Urinary bladder (tissue), 4 donors: ENCODE data around the gene FUOM. TPM values are rescaled to one million over a fixed set of nuclear protein-coding genes. Genes with fewer than 3 reads are reported as not detected.
A peak's percentile ranks its signal among the peaks of the same experiment; 100 is the strongest.
"Not testable (repeated sequence)": the region's sequence is repeated elsewhere in the genome, so short reads cannot be mapped to it uniquely, and the experiment has no call there.

Experiments
- DNase-seq: peaks from one replicate; pipeline ENCODE4 v3.0.0-alpha.2; 2015; ENCODE audit errors: extremely low spot score
- H3K27ac ChIP-seq: one replicate; pipeline ENCODE4 v1.5.1; 2013; ENCODE audit warnings: low read depth, mild to moderate bottlenecking, moderate library complexity
- H3K36me3 ChIP-seq: one replicate; pipeline ENCODE4 v1.6.1; 2013; ENCODE audit warnings: mild to moderate bottlenecking, moderate library complexity; ENCODE audit not compliant: insufficient read depth
- H3K4me1 ChIP-seq: one replicate; pipeline ENCODE4 v1.6.1; 2013; ENCODE audit warnings: mild to moderate bottlenecking, moderate library complexity; ENCODE audit not compliant: insufficient read depth
- H3K4me3 ChIP-seq: one replicate; pipeline ENCODE4 v1.5.1; 2013; ENCODE audit warnings: low read depth, low read length
- WGBS: extraction: QIAGEN DNeasy Blood & Tissue Kit; methylation state at CpG from one replicate; pipeline ENCODE4 v1.1.7; 2013; 5-methylcytosine and 5-hydroxymethylcytosine counted together
- polyA plus RNA-seq: library from polyadenylated mRNA; stranded (reverse); fragments of 200-250 nt; gene quantifications from one replicate; pipeline ENCODE4 v1.2.3, GENCODE V29; 2013
- total RNA-seq: library from RNA; depleted of rRNA; stranded (reverse); fragments of >200 nt; gene quantifications from one replicate; pipeline ENCODE4 v1.2.3, GENCODE V29; 2014
- donor health status: healthy with polysubstance abuse.
- donor health status: healthy.

Gene FUOM
- total and polyA plus RNA-seq, 2 donors, result 5.2 to 16.9 TPM

DNA sequence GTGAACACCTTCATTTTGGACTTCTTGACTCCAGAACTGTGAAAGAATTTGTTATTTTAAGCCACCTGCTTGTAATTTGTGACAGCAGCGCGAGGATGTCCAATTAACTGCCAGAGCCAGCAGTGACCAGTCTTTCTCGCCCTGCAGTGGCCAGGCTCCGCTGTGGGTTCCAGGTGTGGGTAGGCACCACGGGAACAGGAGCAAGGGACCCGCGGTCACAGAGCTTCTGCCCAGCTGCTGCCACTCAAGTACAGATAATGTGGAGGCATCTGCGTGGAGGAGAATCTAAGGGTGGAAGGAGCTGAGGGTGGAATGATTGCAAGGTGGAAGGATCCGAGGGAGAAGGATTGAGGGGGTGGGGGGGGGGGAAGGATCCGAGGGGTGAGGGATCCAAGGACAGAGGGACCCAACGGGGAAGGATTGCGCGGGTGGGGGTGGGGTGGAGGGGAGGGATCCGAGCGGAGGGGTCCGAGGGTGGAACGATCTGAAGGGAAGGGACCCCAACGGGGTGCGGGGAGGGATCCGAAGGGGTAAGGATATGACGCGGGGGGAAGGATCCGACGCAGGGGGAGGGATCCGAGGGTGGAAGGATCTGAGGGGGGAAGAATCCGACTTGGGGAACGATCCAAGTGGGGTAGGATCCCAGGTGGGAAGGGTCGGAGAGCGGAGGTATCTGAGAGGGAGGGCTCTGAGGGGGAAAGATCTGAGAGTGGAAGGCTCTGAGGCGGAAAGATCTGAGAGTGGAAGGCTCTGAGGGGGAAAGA, 24.7 kb downstream of the FUOM start:
- 78% methylated on average over 30 of the region's 30 CpGs for WGBS
- H3K27ac ChIP-seq, result no peak overlapping the region
- H3K4me1 ChIP-seq, result peaks cover 5% of the 10 kb centered on the region
- no peaks in the 10 kb centered on the region for H3K36me3 ChIP-seq
- no peak for DNase-seq
- H3K4me3 ChIP-seq, result no peak overlapping the region

DNA sequence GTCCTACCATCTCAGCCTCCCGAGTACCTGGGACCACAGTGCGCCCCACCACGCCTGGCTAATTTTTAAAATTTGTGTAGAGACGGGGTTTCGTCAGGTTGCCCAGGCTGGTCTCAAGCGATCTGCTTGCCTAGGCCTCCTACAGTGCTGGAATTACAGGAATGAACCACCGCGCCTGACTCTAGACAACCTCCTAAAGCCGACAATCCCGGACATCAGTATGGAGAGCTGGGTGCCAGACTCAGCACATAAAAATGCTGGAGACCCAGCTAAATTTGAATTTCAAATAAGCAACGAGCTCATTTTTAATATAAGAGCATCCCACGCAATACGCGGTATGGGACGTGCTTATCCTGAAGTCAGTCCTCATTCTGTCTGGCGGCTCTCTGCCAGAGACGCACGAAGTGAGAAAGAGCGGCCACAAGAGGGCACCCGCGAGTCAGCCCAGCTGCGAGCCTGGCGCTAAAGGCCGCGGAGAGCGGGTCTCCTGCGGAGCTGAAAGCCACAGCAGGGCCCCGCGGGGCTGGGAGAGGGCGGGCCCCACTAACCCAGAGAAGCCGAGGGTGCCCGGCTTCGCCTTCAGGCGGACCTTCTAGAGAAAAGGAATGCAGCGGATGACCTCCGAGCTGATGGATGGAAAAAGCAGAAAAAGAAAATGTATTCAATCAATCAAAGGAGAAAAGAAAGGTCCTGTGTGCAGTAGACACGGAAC, 28.2 kb downstream of the FUOM start:
- H3K27ac ChIP-seq, result no peak overlapping the region
- no peaks in the 10 kb centered on the region for H3K36me3 ChIP-seq
- DNase-seq, result peak; percentile 74
- WGBS, result 7% methylated on average over 37 of the region's 37 CpGs
- peaks cover 2% of the 10 kb centered on the region for H3K4me1 ChIP-seq
- no peak overlapping the region for H3K4me3 ChIP-seq

DNA sequence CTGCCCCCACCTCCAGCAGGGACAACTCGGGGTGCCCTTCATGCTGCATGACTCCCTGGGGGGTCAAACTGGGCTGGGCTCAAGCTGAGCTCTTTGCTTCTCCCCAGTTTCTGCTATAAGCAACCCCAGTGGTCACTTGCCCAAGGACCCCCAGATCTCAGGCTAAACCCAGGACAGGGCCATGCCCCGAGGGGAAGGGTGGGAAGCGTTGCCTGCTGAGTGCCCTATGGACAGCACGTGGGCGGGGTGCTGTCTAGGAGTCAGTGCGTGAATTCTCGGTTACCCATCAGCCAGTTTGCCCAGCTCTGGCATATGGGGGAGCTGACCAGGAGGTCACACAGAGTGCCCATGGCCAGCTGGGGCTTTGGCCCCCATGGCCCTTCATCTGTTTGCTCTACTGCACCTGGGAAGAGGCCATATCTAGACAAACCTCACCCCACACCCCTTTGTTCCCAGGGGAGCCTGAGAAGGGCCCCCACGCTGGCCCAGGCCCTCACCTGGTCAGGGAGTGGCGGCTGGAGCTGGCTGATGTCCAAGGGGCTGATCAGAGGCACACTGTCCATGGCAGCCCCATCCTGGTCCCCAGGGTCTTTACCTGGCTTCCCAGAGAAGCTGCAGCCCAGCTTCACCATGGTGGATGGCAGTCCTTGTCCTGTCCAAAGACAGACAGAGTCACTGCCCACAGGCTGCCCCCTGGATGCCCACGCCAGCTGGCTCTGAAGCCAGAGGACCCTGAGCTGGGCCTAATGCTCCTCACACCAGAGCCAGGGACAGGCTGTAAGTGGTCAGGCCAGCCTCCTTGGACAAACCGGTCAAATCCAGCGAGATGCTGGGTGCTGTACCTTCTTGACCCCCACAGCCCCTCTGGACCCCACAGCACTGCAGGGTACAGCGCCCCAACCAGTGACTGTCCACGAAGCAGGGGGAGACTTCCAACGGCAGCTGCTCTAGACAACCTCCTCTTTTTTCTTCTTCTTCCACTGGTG, 29.2 kb downstream of the FUOM start:
- Histone ChIP-seq H3K27ac (no peak overlapping the region), H3K4me1 (peaks cover 2% of the 10 kb centered on the region), H3K4me3 (no peak overlapping the region), H3K36me3 (no peaks in the 10 kb centered on the region)
- DNase-seq, result no peak
- WGBS, result 84% methylated on average over 15 of the region's 15 CpGs

DNA sequence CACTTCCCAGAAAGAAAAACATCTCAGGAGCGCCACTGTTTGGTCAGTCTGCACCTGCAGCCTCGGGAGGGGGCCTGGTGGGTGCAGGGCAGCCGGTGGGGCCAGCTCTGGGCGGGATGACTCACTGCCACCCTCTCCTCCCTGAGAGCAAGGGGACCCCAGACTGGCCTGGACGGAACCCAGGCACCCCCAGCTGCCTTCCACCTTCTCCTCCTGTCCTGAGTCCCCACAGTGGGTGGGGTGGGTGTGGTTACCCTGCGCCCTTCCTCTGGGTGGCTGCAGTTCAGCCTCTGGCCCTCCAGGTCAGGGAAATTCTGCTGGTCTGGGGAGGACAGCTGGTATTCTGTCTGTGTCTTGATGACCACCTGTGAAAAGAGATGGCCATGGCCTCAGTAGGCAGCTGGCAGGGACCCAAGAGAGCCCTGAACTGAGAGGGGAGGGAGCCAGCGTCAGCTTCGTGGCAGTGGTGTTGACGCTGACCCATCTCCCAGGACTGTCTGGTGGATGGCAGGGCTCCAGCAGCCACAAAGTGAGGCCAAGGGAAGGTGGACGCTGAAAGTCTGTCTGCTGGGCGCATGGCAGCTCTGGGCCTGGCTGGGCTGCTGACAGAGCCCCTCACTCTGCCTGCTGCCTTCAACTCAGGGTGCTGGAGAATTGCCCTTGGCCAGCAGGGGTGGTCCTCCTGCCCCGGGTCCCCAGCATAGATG, 30.0 kb downstream of the FUOM start:
- no peak for DNase-seq
- no peak overlapping the region for H3K4me3 ChIP-seq
- 45% methylated on average over 12 of the region's 12 CpGs for WGBS
- no peak overlapping the region for H3K27ac ChIP-seq
- peaks cover 2% of the 10 kb centered on the region for H3K4me1 ChIP-seq
- no peaks in the 10 kb centered on the region for H3K36me3 ChIP-seq

DNA sequence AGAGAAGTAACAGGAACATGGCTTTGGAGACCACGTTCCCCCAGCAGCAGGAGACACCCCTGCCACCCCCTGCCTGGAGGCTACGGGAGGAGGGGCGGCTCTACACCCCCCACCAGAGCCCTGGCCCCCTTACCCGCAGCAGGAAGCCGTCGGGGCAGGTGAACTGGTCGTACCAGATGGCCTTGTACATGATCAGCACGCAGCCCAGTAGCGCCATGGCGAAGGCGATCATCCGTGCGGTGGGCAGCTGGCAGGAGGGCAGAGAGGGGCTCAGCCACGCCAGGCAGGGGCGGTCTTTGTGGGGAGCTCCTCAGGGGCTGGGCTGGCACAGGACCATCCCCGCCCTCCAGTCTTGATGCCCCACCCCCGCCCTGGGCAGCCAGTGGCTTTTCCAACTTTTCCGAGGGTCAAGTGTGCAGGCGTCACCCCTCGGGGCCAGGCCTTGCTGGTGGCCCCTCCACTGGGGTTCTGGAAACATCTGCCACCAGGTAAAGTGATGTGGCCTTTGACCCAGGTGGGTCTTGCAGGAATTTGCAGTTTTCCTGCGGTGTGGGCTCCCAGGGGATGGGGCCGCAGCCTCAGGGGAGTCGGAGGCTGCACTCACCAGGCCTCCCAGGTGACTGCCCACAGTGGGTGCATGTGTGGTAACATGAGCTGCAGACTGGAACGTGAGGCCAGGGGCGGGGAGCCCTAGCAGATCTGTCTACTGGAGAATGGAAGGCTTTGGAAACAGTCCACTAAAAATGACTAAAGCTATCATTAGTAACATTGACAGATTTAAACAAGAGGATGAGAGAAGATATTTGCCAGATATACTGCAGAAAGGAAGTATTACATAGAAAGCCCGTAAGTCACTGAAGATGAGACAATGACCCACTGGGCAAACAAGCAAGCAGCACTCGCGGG, 30.8 kb downstream of the FUOM start:
- WGBS, result 40% methylated on average over 28 of the region's 28 CpGs
- H3K4me3 ChIP-seq, result no peak overlapping the region

DNA sequence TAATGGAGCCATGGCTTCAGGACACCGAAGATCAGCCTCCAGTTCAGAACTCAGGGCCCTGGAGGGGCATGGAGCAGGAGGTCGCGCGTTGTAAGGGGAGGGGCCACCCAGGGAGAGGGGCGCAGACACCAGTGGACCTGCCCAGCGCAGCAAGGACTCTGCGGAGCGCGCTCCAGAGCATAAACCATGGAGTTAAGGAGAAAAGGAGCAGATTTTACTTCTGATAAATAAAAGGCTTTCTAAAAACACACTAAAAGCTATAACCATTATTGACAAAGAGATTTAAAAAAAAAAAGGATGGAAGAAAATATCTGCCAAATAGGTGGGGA, 31.6 kb downstream of the FUOM start:
- Histone ChIP-seq H3K36me3 (no peaks in the 10 kb centered on the region), H3K4me3 (no peak overlapping the region), H3K27ac (no peak overlapping the region), H3K4me1 (peaks cover 2% of the 10 kb centered on the region)
- WGBS, result 30% methylated on average over 9 of the region's 9 CpGs
- DNase-seq, result no peak

More for the DNA sequence above, 30.8 kb downstream of the FUOM start:
- Histone ChIP-seq H3K27ac (no peak overlapping the region), H3K4me1 (peaks cover 2% of the 10 kb centered on the region), H3K36me3 (no peaks in the 10 kb centered on the region)
- no peak for DNase-seq

DNA sequence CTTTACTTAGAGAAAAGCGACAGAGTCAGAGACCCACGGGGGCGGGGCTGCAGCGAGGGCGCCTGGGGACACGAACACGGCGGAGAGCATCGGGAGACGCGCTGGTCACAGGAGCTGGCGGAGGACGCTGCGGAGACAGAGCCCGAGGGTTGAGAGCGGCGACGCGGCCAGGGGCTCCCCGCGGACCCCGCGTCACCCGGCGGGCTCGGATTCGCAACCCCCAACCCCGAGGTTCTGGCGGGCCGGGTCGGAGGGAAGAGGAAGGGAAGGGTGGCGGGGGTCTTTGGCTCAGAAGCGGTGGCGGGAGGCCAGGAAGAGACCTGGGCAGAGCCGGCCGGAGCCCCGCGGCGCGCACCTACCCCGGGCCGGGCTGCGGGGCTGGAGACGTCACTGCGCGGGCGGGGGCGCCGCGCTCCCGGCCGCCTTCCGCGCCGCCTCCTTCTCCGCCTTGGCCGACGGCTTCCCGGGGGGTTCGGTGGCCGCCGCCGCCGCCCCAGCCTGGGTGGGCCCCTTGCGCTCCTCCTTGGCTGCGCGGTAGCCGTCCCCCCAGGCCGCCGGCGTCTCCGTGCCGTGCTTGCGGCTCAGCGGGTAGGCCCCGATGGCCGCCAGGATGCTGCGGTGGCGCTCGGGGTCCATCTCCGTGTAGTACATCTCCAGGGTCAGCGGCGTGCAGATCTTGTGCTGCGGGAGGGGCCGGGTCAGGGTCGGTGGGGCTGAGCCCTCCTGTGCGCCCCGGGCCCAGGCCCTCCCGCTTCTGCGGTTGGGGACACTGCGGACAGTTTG, 32.2 kb downstream of the FUOM start:
- no peak overlapping the region for H3K27ac ChIP-seq
- H3K36me3 ChIP-seq, result no peaks in the 10 kb centered on the region
- no peak for DNase-seq
- H3K4me3 ChIP-seq, result peak overlapping the region; percentile 44
- H3K4me1 ChIP-seq, result peaks cover 2% of the 10 kb centered on the region
- 2% methylated on average over 91 of the region's 91 CpGs for WGBS

DNA sequence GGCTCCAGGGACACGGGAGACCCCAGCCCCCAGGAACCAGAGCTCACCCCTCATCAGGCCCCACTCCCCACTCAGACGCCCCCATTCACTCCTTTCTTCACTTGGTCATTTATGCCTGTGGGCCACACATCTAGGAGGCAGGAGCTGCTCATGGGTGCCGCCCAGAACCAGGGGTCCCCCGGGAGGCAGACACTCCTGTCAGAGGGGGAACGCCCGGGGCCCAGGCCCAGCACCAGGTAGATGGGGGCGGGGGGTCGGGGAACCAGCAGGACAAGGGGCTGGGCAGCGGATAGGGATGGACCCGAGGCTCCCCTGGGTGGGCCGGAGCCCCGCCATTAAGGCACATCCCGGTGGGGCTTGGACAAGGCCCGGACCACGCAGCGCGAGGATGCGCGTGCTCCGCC, 33.0 kb downstream of the FUOM start:
- no peaks in the 10 kb centered on the region for H3K36me3 ChIP-seq
- H3K4me3 ChIP-seq, result no peak overlapping the region
- no peak for DNase-seq
- H3K4me1 ChIP-seq, result peaks cover 2% of the 10 kb centered on the region
- WGBS, result 23% methylated on average over 20 of the region's 20 CpGs
- H3K27ac ChIP-seq, result no peak overlapping the region

DNA sequence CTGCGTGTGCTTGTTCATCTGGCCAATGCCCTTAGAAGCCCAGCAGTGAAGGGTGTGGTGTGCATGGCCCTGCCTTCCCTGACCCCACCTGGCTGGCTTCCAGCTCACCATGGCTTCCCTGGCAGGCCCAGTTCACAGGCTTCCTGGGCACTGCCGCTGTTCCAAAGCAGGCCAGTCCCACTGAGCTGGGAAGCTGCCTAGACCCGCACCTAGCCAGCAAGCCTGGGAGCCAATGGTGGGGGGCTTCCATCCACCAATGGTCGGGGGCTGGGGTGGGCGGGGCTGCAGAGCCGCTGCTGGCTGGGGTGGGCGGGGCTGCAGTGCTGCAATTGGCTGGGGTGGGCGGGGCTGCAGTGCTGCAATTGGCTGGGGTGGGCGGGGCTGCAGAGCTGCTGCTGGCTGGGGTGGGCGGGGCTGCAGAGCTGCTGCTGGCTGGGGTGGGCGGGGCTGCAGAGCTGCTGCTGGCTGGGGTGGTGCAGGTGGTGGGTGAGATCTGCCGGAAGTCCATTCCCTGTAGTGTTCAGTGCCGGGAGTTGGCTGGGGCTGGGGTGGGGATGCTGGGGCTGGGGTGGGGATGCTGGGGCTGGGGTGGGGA, 33.5 kb downstream of the FUOM start:
- H3K4me1 ChIP-seq, result peaks cover 2% of the 10 kb centered on the region
- H3K36me3 ChIP-seq, result no peaks in the 10 kb centered on the region
- 9% methylated on average over 13 of the region's 13 CpGs for WGBS
- H3K4me3 ChIP-seq, result no peak overlapping the region
- H3K27ac ChIP-seq, result no peak overlapping the region
- DNase-seq, result no peak

DNA sequence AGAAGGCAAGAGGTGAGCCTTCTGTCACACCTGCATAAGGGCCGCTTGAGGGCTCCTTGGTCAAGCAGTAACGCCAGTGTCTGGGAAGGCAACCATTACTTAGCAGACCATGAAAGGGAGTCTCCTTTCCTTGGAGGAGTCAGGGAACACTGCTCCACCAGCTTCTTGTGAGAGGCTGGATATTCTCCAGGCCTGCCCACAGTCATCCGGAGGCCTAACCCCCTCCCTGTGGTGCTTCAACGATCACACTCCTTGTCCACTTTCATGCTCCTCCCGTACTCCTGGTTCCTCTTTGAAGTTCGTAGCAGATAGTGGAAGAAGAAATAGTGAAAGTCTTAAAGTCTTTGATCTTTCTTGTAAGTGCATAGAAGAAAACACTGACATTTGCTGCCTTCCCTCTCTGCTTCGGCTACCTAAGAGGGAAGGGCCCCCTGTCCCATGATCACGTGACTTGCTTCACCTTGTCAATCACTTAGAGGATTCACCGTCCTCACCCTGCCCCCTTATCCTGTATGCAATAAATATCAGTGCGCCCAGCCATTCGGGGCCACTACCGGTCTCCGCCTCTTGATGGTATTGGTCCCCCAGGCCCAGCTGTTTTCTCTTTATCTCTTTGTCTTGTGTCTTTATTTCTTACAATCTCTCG, 35.6 kb downstream of the FUOM start:
- not testable (repeated sequence) for H3K27ac ChIP-seq, H3K4me3 ChIP-seq, H3K36me3 ChIP-seq, H3K4me1 ChIP-seq, DNase-seq
- 76% methylated on average over 12 of the region's 14 CpGs for WGBS

DNA sequence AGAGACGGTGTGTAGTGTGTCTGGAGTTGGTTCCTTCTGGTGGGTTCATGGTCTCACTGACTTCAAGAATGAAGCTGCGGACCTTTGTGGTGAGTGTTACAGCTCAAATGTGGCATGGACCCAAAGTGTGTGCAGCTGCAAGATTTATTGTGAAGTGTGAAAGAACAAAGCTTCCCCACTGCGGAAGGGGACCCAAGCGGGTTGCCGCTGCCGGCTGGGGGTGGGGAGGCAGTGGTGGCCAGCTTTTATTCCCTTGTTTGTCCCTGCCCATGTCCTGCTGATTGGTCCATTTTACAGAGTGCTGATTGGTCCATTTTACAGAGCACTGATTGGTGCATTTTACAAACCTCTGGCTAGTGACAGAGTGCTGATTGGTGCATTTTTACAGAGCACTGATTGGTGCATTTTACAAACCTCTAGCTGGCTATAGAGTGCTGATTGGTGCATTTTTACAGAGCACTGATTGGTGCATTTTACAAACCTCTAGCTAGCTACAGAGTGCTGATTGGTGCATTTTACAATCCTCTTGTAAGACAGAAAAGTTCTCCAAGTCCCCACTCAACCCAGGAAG, 36.9 kb downstream of the FUOM start:
- not testable (repeated sequence) for H3K36me3 ChIP-seq, H3K4me3 ChIP-seq, DNase-seq, H3K27ac ChIP-seq, H3K4me1 ChIP-seq
- 95% methylated on average over 6 of the region's 6 CpGs for WGBS
